GM12873 (cell line): ENCODE measurements around the gene PML.

ENCODE experiments used
- TF ChIP-seq, protein P1 (sequence below): IDR thresholded peaks from 2 replicates; pipeline ENCODE4 v1.5.1; 2012; ENCODE audit warnings: low read depth, mild to moderate bottlenecking, moderate library complexity, low read length, control low read depth; ENCODE audit not compliant: insufficient read depth; ENCODE audit errors: missing control alignments

PML gene

DNA sequence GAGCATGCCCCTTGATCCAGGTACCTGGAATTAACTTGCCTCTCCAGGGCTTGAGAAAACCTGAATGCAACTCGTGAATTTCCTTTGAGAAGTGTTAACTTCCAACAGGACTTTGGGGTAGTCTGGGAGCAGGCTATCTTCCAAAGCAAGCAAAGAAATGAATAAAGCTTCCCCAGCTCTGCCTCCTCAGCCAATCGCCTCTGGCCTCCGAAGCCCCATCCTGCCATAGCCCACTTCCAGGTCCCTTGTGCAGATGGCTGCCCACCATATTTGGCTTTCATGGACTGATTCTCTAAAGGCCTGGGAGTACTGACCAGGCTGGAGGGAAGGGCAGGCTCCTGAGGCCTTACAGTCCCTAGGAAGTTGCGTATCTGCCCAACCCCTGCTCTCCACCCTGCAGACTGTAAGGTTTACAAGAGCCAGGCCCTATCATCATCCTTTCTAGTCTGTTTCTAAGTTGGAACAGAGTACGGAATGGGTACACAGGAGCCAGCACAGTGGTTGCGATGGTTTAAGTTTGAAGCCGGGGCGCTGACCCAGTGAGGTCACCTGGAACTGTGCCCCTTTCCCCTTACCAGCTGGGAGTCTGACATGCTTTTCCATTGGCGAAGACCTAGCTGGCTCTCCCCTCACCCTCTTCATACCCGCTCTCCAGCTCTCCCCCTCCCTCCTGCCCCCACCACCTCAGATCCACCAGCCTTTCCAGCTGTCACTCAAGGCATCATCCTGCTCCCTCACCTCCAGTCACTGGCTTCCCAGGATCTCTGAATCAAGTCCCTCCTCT is 1.1 kb upstream of the PML start:
- TF ChIP-seq, protein P1, sequence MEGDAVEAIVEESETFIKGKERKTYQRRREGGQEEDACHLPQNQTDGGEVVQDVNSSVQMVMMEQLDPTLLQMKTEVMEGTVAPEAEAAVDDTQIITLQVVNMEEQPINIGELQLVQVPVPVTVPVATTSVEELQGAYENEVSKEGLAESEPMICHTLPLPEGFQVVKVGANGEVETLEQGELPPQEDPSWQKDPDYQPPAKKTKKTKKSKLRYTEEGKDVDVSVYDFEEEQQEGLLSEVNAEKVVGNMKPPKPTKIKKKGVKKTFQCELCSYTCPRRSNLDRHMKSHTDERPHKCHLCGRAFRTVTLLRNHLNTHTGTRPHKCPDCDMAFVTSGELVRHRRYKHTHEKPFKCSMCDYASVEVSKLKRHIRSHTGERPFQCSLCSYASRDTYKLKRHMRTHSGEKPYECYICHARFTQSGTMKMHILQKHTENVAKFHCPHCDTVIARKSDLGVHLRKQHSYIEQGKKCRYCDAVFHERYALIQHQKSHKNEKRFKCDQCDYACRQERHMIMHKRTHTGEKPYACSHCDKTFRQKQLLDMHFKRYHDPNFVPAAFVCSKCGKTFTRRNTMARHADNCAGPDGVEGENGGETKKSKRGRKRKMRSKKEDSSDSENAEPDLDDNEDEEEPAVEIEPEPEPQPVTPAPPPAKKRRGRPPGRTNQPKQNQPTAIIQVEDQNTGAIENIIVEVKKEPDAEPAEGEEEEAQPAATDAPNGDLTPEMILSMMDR: no peak

DNA sequence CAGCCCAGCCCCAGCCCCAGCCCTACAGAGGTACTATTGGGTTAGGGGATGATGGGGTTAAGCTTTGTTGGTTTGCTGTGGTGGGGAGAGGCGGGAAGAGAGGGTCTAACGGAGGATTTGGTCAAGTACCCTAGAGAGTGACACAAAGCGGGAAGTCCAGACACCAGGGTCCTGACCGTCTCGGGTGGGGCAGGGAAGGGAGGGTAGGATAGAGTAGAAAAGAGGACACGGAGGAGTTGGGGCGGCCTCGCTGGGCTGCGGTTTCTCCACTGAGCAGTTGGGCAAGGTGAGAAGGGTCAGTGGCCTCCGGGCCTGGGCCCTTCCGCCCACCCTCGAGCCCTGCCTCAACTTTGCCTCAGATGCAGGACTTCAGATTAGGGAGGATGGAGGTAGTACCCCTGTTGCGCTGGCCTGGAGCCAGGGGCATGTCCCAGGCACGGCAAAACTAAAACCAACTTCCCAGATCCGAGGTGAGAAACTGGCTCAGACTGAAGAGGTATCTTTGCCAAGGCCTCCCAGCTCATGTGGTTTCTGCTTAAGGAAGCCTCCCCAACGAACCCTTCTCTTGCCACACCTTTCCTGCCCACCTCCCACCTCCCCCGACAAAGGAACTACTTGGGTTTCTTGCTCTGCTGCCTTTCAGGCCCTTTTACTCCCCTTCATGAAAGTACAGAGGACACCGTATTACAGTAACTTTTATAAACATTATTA is 551 bp downstream of the PML start:
- TF ChIP-seq, protein P1: no peak

DNA sequence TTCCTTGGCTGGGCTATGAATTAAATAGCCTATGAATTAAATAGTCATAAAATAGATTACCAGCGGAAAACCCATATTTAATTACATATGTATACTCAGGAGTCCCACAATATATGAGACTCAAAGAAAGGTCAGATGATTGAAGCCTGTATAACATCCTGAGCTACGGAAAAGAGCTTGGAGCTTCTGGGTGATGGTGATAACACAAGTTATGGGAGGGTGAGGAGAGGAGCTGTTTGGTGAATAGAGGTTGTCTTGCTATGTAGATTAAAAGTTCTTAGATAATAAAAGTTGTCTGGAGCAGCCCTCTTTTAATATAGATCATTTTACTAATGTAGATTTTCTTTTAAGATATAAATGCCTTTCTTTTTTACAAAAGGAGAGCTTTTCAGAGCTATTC is 1.8 kb downstream of the PML start:
- TF ChIP-seq, protein P1: no peak

DNA sequence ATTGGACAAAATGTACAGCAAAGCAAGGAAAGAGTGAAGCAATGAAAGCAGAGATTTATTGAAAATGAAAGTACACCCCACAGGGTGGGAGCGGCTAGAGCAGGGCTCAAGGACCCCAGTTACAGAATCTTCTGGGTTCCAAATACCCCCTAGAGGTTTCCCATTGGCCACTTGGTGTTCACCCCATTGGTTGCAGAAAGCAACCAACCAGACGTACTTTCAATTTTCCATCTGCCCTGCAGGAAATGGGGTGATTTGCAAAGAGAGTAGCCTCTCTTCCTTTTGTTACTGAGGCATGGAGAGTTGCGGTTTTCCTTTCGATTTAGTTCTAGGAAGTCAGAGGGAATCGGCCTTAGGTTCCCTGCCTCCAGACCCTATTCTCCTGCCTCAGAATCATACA is 2.4 kb downstream of the PML start:
- TF ChIP-seq, protein P1: no peak

DNA sequence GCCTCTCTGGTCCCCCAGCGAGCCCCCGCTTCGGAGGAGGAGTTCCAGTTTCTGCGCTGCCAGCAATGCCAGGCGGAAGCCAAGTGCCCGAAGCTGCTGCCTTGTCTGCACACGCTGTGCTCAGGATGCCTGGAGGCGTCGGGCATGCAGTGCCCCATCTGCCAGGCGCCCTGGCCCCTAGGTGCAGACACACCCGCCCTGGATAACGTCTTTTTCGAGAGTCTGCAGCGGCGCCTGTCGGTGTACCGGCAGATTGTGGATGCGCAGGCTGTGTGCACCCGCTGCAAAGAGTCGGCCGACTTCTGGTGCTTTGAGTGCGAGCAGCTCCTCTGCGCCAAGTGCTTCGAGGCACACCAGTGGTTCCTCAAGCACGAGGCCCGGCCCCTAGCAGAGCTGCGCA is 3.5 kb downstream of the PML start:
- TF ChIP-seq, protein P1: no peak

DNA sequence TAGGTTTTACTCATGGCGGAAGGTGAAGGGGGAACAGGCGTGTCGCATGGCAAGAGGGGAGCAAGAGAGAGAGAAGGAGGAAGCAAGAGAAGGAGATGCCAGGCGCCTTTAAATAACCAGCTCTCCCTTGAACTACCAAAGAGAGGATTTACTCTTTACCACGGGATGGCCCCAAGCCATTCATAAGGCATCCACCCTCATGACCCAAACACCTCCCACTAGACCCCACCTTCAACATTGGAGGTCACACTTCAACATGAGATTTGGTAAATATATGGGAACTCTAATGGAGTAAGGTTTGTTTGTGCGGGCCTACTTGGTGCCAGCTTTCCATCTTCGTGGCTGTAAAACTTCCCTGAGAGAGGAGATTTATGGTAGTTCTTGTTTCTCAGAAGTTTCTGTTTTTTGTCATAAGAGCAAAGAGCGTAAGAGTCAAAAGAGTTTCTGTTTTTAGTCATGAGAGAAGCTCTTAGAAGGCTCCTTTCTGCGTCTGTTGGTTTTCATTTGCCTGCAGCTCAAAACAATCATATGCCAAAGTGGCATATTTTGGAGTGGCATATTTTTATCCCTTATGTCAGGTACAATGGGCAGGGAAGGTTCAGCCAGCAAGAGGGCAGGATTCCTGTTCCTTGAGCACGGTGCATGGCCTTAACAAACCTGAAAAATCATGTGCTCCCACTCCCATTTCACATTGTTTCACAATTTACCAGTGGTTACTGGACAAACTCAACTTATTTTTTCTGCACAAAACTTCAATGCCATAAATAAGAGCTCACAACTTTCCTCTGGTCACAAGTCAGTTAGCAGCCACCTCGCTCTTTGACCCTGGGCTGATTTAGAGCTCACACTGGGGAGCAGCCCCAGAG is 12.5 kb downstream of the PML start:
- TF ChIP-seq, protein P1: no peak
